Measurements from ENCODE around the gene FAM53B. TPM values are rescaled to one million over a fixed set of nuclear protein-coding genes. Genes with fewer than 3 reads are reported as not detected.
"Not testable (repeated sequence)": the region's sequence is repeated elsewhere in the genome, so short reads cannot be mapped to it uniquely, and the experiment has no call there.

Gene FAM53B
- total and polyA plus RNA-seq, 4 donors, result 5.1 to 20.6 (median 9.6) TPM

- no peaks in the 10 kb centered on the region for H3K27me3 ChIP-seq (ENCODE audit: control insufficient read depth in 1 of 2, insufficient read depth in 2 of 2, low read length in 1 of 2)
- H3K9me3 ChIP-seq (ENCODE audit: control insufficient read depth, low read length), result no peaks in the 10 kb centered on the region
- intact Hi-C loops (cut with DNase I), result no loop called here
- H3K4me3 ChIP-seq (ENCODE audit: low read length in 2 of 2), result no peak overlapping the region
- no peaks in the 10 kb centered on the region for H3K4me1 ChIP-seq (ENCODE audit: control insufficient read depth in 1 of 2, insufficient read depth in 2 of 2, low read length in 2 of 2)
- DNase-seq, result peak in 1 of 2 donors; percentile 63
- no peak overlapping the region for H3K27ac ChIP-seq (ENCODE audit: low read depth in 1 of 2, low read length in 2 of 2)
- no peak for ATAC-seq (ENCODE audit: low FRiP score)
- H3K36me3 ChIP-seq (ENCODE audit: control insufficient read depth in 1 of 2, insufficient read depth in 2 of 2, low read length in 1 of 2), result no peaks in the 10 kb centered on the region
- 49 to 57% methylated on average over 17 to 18 of the region's 18 CpGs for WGBS, 2 donors
Observed at GRCh38 chr10:124612611-124613498, 131.3 kb downstream of the FAM53B start.

- no peak for ATAC-seq (ENCODE audit: low FRiP score)
- Histone ChIP-seq H3K27ac (ENCODE audit: low read depth in 1 of 2, low read length in 2 of 2) (no peak overlapping the region), H3K4me3 (ENCODE audit: low read length in 2 of 2) (no peak overlapping the region), H3K36me3 (ENCODE audit: control insufficient read depth in 1 of 2, insufficient read depth in 2 of 2, low read length in 1 of 2) (no peaks in the 10 kb centered on the region), H3K27me3 (ENCODE audit: control insufficient read depth in 1 of 2, insufficient read depth in 2 of 2, low read length in 1 of 2) (no peaks in the 10 kb centered on the region), H3K4me1 (ENCODE audit: control insufficient read depth in 1 of 2, insufficient read depth in 2 of 2, low read length in 2 of 2) (no peaks in the 10 kb centered on the region), H3K9me3 (ENCODE audit: control insufficient read depth, low read length) (no peaks in the 10 kb centered on the region)
- intact Hi-C loops (cut with DNase I), result no loop called here
- DNase-seq, result peak in 1 of 2 donors; percentile 63
- WGBS, 2 donors, result 88 to 92% methylated on average over 11 of the region's 11 CpGs
Observed at GRCh38 chr10:124611738-124612137, 132.4 kb downstream of the FAM53B start.

- intact Hi-C loops (cut with DNase I); H3K4me3 ChIP-seq (ENCODE audit: low read length in 2 of 2); H3K27ac ChIP-seq (ENCODE audit: low read depth in 1 of 2, low read length in 2 of 2); DNase-seq; H3K9me3 ChIP-seq (ENCODE audit: control insufficient read depth, low read length); H3K36me3 ChIP-seq (ENCODE audit: control insufficient read depth in 1 of 2, insufficient read depth in 2 of 2, low read length in 1 of 2); H3K27me3 ChIP-seq (ENCODE audit: control insufficient read depth in 1 of 2, insufficient read depth in 2 of 2, low read length in 1 of 2); ATAC-seq (ENCODE audit: low FRiP score); H3K4me1 ChIP-seq (ENCODE audit: control insufficient read depth in 1 of 2, insufficient read depth in 2 of 2, low read length in 2 of 2): not testable (repeated sequence)
- 88 to 94% methylated on average over 15 to 17 of the region's 17 CpGs for WGBS, 2 donors
Observed at GRCh38 chr10:124610851-124611250, 133.3 kb downstream of the FAM53B start.

GRCh38 chr10:124610186-124610585, 134.0 kb downstream of the FAM53B start:
- H3K36me3 ChIP-seq (ENCODE audit: control insufficient read depth in 1 of 2, insufficient read depth in 2 of 2, low read length in 1 of 2); ATAC-seq (ENCODE audit: low FRiP score); H3K27me3 ChIP-seq (ENCODE audit: control insufficient read depth in 1 of 2, insufficient read depth in 2 of 2, low read length in 1 of 2); H3K9me3 ChIP-seq (ENCODE audit: control insufficient read depth, low read length); H3K27ac ChIP-seq (ENCODE audit: low read depth in 1 of 2, low read length in 2 of 2); intact Hi-C loops (cut with DNase I); H3K4me1 ChIP-seq (ENCODE audit: control insufficient read depth in 1 of 2, insufficient read depth in 2 of 2, low read length in 2 of 2); H3K4me3 ChIP-seq (ENCODE audit: low read length in 2 of 2): not testable (repeated sequence)
- peak in 1 of 2 donors; percentile 64 for DNase-seq
- WGBS, 2 donors, result 95 to 97% methylated on average over 13 to 19 of the region's 19 CpGs

- Histone ChIP-seq H3K27ac (ENCODE audit: low read depth in 1 of 2, low read length in 2 of 2) (no peak overlapping the region), H3K4me1 (ENCODE audit: control insufficient read depth in 1 of 2, insufficient read depth in 2 of 2, low read length in 2 of 2) (no peaks in the 10 kb centered on the region), H3K27me3 (ENCODE audit: control insufficient read depth in 1 of 2, insufficient read depth in 2 of 2, low read length in 1 of 2) (no peaks in the 10 kb centered on the region), H3K4me3 (ENCODE audit: low read length in 2 of 2) (no peak overlapping the region), H3K9me3 (ENCODE audit: control insufficient read depth, low read length) (no peaks in the 10 kb centered on the region), H3K36me3 (ENCODE audit: control insufficient read depth in 1 of 2, insufficient read depth in 2 of 2, low read length in 1 of 2) (no peaks in the 10 kb centered on the region)
- intact Hi-C loops (cut with DNase I), result no loop called here
- no peak for ATAC-seq (ENCODE audit: low FRiP score)
- WGBS, 2 donors, result 90% methylated on average over 11 of the region's 11 CpGs
- no peak for DNase-seq
Observed at GRCh38 chr10:124609698-124610097, 134.5 kb downstream of the FAM53B start.

GRCh38 chr10:124608093-124608721, 136.0 kb downstream of the FAM53B start:
- H3K4me1 ChIP-seq (ENCODE audit: control insufficient read depth in 1 of 2, insufficient read depth in 2 of 2, low read length in 2 of 2), result no peaks in the 10 kb centered on the region
- no peak overlapping the region for H3K4me3 ChIP-seq (ENCODE audit: low read length in 2 of 2)
- DNase-seq (no peak), ATAC-seq (ENCODE audit: low FRiP score) (no peak)
- intact Hi-C loops (cut with DNase I), result no loop called here
- no peaks in the 10 kb centered on the region for H3K9me3 ChIP-seq (ENCODE audit: control insufficient read depth, low read length)
- H3K36me3 ChIP-seq (ENCODE audit: control insufficient read depth in 1 of 2, insufficient read depth in 2 of 2, low read length in 1 of 2), result no peaks in the 10 kb centered on the region
- WGBS, 2 donors, result 92 to 93% methylated on average over 13 to 14 of the region's 14 CpGs
- H3K27ac ChIP-seq (ENCODE audit: low read depth in 1 of 2, low read length in 2 of 2), result no peak overlapping the region
- H3K27me3 ChIP-seq (ENCODE audit: control insufficient read depth in 1 of 2, insufficient read depth in 2 of 2, low read length in 1 of 2), result no peaks in the 10 kb centered on the region

- no peak for ATAC-seq (ENCODE audit: low FRiP score)
- Histone ChIP-seq H3K4me1 (ENCODE audit: control insufficient read depth in 1 of 2, insufficient read depth in 2 of 2, low read length in 2 of 2) (no peaks in the 10 kb centered on the region), H3K4me3 (ENCODE audit: low read length in 2 of 2) (no peak overlapping the region), H3K36me3 (ENCODE audit: control insufficient read depth in 1 of 2, insufficient read depth in 2 of 2, low read length in 1 of 2) (no peaks in the 10 kb centered on the region), H3K27me3 (ENCODE audit: control insufficient read depth in 1 of 2, insufficient read depth in 2 of 2, low read length in 1 of 2) (no peaks in the 10 kb centered on the region), H3K9me3 (ENCODE audit: control insufficient read depth, low read length) (no peaks in the 10 kb centered on the region), H3K27ac (ENCODE audit: low read depth in 1 of 2, low read length in 2 of 2) (no peak overlapping the region)
- no peak for DNase-seq
- intact Hi-C loops (cut with DNase I), result no loop called here
- 93 to 94% methylated on average over 18 of the region's 18 CpGs for WGBS, 2 donors
Observed at GRCh38 chr10:124607693-124608092, 136.5 kb downstream of the FAM53B start.

- Histone ChIP-seq H3K4me1 (ENCODE audit: control insufficient read depth in 1 of 2, insufficient read depth in 2 of 2, low read length in 2 of 2) (no peaks in the 10 kb centered on the region), H3K9me3 (ENCODE audit: control insufficient read depth, low read length) (no peaks in the 10 kb centered on the region), H3K36me3 (ENCODE audit: control insufficient read depth in 1 of 2, insufficient read depth in 2 of 2, low read length in 1 of 2) (no peaks in the 10 kb centered on the region), H3K27me3 (ENCODE audit: control insufficient read depth in 1 of 2, insufficient read depth in 2 of 2, low read length in 1 of 2) (no peaks in the 10 kb centered on the region), H3K27ac (ENCODE audit: low read depth in 1 of 2, low read length in 2 of 2) (no peak overlapping the region), H3K4me3 (ENCODE audit: low read length in 2 of 2) (no peak overlapping the region)
- ATAC-seq (ENCODE audit: low FRiP score) (no peak), DNase-seq (no peak)
- WGBS, 2 donors, result 48 to 70% methylated on average over 10 of the region's 10 CpGs
- intact Hi-C loops (cut with DNase I), result no loop called here
Observed at GRCh38 chr10:124606822-124607221, 137.4 kb downstream of the FAM53B start.

Data from aorta (tissue), 5 donors.